Fibroblast of villous mesenchyme (primary cell): ENCODE results near the gene MICAL2. TPM values are rescaled to one million over a fixed set of nuclear protein-coding genes. Genes with fewer than 3 reads are reported as not detected.

Experiments used
- DNase-seq: peaks from one replicate; pipeline ENCODE4 v3.0.0-alpha.2; 2010; ENCODE audit warnings: low read depth
- H3K4me3 ChIP-seq: 2 replicates; pipeline ENCODE4 v1.5.1; 2011; ENCODE audit warnings: low read depth, mild to moderate bottlenecking, low read length
- total RNA-seq: library from RNA; depleted of rRNA; stranded (reverse); fragments of >200 nt; gene quantifications from 2 replicates; pipeline ENCODE4 v1.2.3, GENCODE V29; 2012
- TF ChIP-seq, protein P1 (sequence below): IDR thresholded peaks from 2 replicates; pipeline ENCODE4 v1.5.1; 2012; ENCODE audit warnings: low read depth, mild to moderate bottlenecking, low read length; ENCODE audit not compliant: insufficient read depth

MICAL2 gene
- total RNA-seq, 1 donor: 164 TPM

DNA sequence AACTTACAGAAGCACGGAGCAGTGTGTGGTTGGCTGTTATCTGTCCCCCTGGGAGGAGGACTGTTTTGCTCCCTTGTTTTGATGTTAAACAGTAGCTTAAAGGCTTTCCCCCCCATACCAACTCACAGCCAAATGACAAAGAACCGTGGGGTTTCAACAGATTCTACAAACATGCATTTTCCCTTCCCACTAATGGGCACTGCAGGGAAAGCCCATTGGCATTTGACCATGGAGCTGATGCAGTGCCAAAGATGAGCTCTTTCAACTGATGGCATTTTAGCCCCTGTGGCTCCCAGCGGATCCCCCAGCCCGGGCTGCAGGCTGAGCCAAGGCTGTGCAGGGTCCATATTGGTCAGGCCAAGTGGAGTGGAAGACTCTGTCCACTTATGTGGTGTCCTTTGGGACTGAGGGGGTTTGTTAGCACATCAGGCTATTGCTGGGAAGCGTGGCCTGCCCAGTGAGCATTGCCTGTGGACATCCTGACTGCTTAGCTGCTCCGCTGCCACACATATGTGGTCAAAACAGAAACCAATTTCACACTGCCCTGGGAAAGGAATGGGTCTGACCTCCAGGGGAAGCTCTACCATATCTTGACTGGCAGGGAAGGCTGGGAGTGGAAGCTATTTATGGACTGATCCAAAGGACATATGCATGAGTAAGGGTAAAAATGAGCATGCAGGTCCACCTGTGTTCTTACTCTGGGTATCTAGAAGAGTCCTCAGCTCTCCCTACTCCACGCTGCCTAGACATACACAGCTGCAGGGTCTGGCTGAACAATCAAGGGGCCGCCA lies 150.5 kb downstream of the MICAL2 start:
- H3K4me3 ChIP-seq: no peak overlapping the region
- no peak for DNase-seq
- TF ChIP-seq, protein P1, sequence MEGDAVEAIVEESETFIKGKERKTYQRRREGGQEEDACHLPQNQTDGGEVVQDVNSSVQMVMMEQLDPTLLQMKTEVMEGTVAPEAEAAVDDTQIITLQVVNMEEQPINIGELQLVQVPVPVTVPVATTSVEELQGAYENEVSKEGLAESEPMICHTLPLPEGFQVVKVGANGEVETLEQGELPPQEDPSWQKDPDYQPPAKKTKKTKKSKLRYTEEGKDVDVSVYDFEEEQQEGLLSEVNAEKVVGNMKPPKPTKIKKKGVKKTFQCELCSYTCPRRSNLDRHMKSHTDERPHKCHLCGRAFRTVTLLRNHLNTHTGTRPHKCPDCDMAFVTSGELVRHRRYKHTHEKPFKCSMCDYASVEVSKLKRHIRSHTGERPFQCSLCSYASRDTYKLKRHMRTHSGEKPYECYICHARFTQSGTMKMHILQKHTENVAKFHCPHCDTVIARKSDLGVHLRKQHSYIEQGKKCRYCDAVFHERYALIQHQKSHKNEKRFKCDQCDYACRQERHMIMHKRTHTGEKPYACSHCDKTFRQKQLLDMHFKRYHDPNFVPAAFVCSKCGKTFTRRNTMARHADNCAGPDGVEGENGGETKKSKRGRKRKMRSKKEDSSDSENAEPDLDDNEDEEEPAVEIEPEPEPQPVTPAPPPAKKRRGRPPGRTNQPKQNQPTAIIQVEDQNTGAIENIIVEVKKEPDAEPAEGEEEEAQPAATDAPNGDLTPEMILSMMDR: no peak

DNA sequence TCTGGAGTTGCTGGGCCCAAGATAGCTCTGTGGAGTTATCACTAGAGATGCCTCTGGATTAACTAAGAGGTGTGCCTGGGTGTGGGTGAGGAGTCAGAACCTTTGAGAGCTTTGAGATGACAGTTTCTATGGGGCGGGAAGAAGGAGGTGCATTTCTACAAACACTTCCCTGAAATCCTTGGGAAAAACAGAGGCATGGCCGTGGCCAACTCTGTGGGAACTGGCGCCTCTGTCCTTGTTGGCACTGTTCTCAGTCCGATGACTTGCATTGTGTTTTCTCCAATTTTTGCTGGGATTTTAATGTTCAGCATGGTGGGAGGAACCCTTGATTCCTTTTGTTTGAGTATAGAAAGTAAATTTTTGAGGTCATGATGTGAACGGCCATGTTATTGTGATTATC lies 151.2 kb downstream of the MICAL2 start:
- no peak for DNase-seq
- TF ChIP-seq, protein P1: no peak
- H3K4me3 ChIP-seq: no peak overlapping the region

DNA sequence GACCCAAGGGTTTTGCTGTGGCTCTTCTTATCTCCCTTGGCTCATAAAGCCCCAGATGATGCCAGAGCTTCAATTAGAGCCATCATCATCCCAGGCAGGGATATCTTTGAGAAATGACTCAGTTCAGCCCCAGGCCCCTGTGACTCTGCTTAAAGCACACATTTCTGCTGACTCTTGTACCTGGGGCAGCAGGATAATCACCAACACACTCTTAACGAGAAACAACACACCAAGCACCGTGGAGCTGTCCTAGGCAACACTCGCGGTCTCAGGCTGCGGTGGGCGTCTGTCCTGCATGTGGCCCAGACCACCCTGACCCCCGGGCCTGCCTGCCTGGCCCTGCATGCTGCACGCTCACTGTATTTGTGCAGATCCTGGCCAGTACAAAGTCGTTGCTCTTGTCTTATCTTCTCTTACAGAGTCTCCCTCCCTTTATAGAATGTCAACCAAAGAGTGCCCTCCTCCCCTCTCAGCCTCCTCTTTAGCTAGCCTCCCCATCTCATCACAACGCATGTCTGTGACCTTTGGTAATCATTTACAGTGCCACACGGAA lies 152.8 kb downstream of the MICAL2 start:
- DNase-seq: no peak
- H3K4me3 ChIP-seq: no peak overlapping the region
- TF ChIP-seq, protein P1: no peak

DNA sequence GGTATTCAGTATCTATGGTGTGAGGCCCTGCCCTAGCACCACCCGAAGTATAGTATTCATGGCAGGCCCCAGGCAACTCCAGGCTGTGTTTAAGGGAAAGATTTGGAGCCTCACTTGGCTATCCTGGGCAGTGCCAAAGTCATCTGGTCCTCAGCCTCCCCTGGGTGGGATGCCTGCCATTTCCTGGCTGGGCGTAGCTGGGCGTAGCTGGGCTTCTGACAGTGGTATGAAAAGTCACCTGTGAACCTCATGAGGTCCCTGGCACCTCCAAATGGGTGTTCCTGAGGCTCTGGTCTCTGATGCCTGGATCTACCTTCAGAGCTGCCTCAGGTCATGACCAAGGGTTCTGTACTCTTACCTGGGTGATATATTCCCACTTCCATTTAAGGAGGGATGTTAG lies 154.0 kb downstream of the MICAL2 start:
- DNase-seq: no peak
- TF ChIP-seq, protein P1: no peak
- H3K4me3 ChIP-seq: no peak overlapping the region

DNA sequence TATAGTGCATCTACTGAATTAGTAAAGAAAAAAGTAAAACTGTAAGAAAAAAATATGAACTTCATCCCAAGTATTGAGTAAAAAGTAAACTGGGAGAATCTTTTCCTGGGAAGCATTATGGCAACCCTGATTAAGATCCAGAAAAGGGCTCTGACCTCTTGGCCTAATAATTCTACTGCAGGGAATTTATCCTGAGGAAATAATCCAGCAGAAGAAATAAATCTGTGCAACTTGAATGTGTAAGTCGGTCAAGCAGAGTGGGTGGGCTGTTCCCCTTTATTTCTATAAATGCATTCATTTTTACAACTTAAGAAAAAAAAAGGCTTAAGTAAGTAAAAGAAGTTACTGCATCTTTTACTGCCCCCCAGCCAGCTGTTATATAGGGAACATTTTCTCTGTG lies 155.7 kb downstream of the MICAL2 start:
- no peak overlapping the region for H3K4me3 ChIP-seq
- TF ChIP-seq, protein P1: no peak
- DNase-seq: no peak

DNA sequence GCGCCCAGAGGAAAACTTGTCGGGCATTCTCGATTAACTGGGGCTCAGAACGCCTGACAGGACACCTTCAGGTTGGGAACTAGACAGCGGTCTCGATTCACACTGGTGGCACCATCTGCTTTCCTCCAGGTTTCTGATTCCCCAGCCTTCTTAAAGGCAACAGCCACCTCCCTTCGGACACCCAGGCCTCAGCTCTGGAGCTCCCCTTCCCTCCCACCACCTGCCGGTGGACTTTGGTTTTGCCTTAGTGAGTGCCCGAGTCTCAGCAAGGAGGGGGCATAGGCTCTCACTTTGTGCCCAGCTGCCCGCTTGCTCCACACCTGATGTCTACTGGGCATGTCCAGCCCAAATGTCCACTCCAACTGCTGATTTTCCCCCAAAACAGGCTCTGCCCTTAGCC lies 156.6 kb downstream of the MICAL2 start:
- TF ChIP-seq, protein P1: no peak
- no peak overlapping the region for H3K4me3 ChIP-seq

More for the DNA sequence above, 156.6 kb downstream of the MICAL2 start:
- no peak for DNase-seq
